Cardiac septum (tissue), 1 donor: ENCODE data around the gene GPC5. TPM values are rescaled to one million over a fixed set of nuclear protein-coding genes. Genes with fewer than 3 reads are reported as not detected.
"Not testable (repeated sequence)": the region's sequence is repeated elsewhere in the genome, so short reads cannot be mapped to it uniquely, and the experiment has no call there.

Source experiments
- DNase-seq: peaks from one replicate; pipeline ENCODE4 v3.0.0-alpha.2; 2020; ENCODE audit warnings: low spot score
- intact Hi-C: fragments of 100-400 bp; cut with DNase I; formaldehyde crosslinking; loops from one replicate; pipeline ENCODE4 v1.14.0; 2022
- microRNA-seq: library from miRNA; unstranded; fragments of <30 nt; microRNA quantifications from one replicate; pipeline ENCODE4 v1.2.0, GENCODE V29; 2020
- total RNA-seq: library from RNA; stranded (reverse); fragmentation: NEBNext Ultra II Directional; extraction: Animal tissue kit (Norgen Biotek cat#: 25700); gene quantifications from one replicate; pipeline ENCODE4 v1.2.1, GENCODE V29; 2021
- donor health status: DM: no; HTN: no; CAD: no.

The GPC5 gene
- total RNA-seq, 1 donor from 2014 or later, result 0.86 TPM

- no peak for DNase-seq
- intact Hi-C loops, result no loop called here
These were observed 1466.3 kb downstream of the GPC5 start for GRCh38 chr13:92864584-92865284.

GRCh38 chr13:92873029-92873428 lies 1474.6 kb downstream of the GPC5 start:
- no peak for DNase-seq
- intact Hi-C loops, result no loop called here

- intact Hi-C loops, result no loop called here
- no peak for DNase-seq
These were observed 1488.2 kb downstream of the GPC5 start for GRCh38 chr13:92886535-92887077.

GRCh38 chr13:92894447-92894846 lies 1496.0 kb downstream of the GPC5 start:
- no peak for DNase-seq
- intact Hi-C loops, result no loop called here

GRCh38 chr13:92896842-92897241 lies 1498.4 kb downstream of the GPC5 start:
- DNase-seq, result no peak
- intact Hi-C loops, result no loop called here

- DNase-seq, intact Hi-C loops: not testable (repeated sequence)
These were observed 1500.5 kb downstream of the GPC5 start for GRCh38 chr13:92898946-92899345.

GRCh38 chr13:92900446-92900845 lies 1502.0 kb downstream of the GPC5 start:
- no peak for DNase-seq
- intact Hi-C loops, result no loop called here

GRCh38 chr13:92901739-92902138 lies 1503.3 kb downstream of the GPC5 start:
- intact Hi-C loops, result no loop called here
- no peak for DNase-seq

- DNase-seq, result no peak
- intact Hi-C loops, result no loop called here
These were observed 1514.2 kb downstream of the GPC5 start for GRCh38 chr13:92912629-92913028.

- intact Hi-C loops, result no loop called here
- DNase-seq, result no peak
These were observed 1515.4 kb downstream of the GPC5 start for GRCh38 chr13:92913840-92914239.

Small RNAs within 50 kb of the gene (microRNA-seq; reads per million reads assigned to microRNA genes)
- not detected for gene MIR548AS

Other genes starting within 250 kb of the GPC5 start
- gene MIR17HG, start 50.9 kb upstream of the GPC5 start, total RNA-seq, result 0.65 TPM